ENCODE results near the gene LYPD5. TPM values are rescaled to one million over a fixed set of nuclear protein-coding genes. Genes with fewer than 3 reads are reported as not detected.

LYPD5 gene
- total RNA-seq, 1 experiment from 2014 or later, result 0.87 TPM

GRCh38 chr19:43749152-43749551, 53.1 kb downstream of the LYPD5 start:
- Histone ChIP-seq H3K36me3 (ENCODE audit: control insufficient read depth, insufficient read depth, low read length) (peaks cover 11% of the 10 kb centered on the region), H3K27me3 (ENCODE audit: control insufficient read depth, insufficient read depth, low read length) (no peaks in the 10 kb centered on the region), H3K4me3 (ENCODE audit: low read depth in 2 of 2, low read length in 2 of 2) (no peak overlapping the region), H3K4me1 (ENCODE audit: control insufficient read depth, insufficient read depth, low read length) (peaks cover 6% of the 10 kb centered on the region), H3K27ac (ENCODE audit: low read length) (no peak overlapping the region), H3K9me3 (ENCODE audit: control insufficient read depth, insufficient read depth, low read depth, low read length) (no peaks in the 10 kb centered on the region)
- BruUV-seq (replicated peaks), result no TSS peak
- ATAC-seq (no peak), DNase-seq (ENCODE audit: low read depth, low spot score) (no peak)
- ChIA-PET POLR2A (no interaction called here), CTCF (no interaction called here)
- intact Hi-C loops (cut with micrococcal nuclease; ENCODE audit: unreplicated experiment), result no loop called here
- no peak for TF ChIP-seq SIN3A (IDR thresholded peaks at IDR 0.05; ENCODE audit: borderline replicate concordance, insufficient read depth, low read depth, low read length)
- in situ Hi-C loops (cut with HindIII; ENCODE audit: low pct_unique_long_range_greater_than_20kb, low sequenced_read_pairs), result no loop called here

DNA sequence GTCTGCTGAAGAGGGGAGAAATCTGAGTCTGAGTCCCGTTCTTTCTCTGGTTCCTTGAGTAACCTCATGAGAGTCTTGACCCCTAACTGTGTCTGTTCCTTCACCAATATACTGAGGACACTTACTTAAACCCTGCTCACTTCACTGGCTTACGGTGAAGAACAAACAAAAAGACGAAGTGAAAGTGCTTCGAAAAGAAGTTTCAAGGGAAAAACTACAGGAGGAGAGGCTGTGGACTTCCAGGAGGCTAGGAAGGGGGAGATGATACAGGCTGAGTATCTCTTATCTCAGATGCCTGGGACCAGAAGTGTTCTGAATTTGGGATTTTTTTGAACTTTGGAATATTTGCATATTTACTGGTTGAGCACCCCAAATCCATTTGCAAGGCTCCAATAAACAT, 53.6 kb downstream of the LYPD5 start:
- in situ Hi-C loops (cut with HindIII; ENCODE audit: low pct_unique_long_range_greater_than_20kb, low sequenced_read_pairs) (no loop called here), intact Hi-C loops (cut with micrococcal nuclease; ENCODE audit: unreplicated experiment) (no loop called here)
- no peak for DNase-seq (ENCODE audit: low read depth, low spot score)
- Histone ChIP-seq H3K4me1 (ENCODE audit: control insufficient read depth, insufficient read depth, low read length) (peaks cover 6% of the 10 kb centered on the region), H3K4me3 (ENCODE audit: low read depth in 2 of 2, low read length in 2 of 2) (no peak overlapping the region), H3K36me3 (ENCODE audit: control insufficient read depth, insufficient read depth, low read length) (peaks cover 11% of the 10 kb centered on the region), H3K27me3 (ENCODE audit: control insufficient read depth, insufficient read depth, low read length) (no peaks in the 10 kb centered on the region), H3K27ac (ENCODE audit: low read length) (no peak overlapping the region), H3K9me3 (ENCODE audit: control insufficient read depth, insufficient read depth, low read depth, low read length) (no peaks in the 10 kb centered on the region)
- POLR2A ChIA-PET, result no interaction called here
- CTCF ChIA-PET, result no interaction called here
- no TSS peak for BruUV-seq (replicated peaks)
- TF ChIP-seq, protein P1, sequence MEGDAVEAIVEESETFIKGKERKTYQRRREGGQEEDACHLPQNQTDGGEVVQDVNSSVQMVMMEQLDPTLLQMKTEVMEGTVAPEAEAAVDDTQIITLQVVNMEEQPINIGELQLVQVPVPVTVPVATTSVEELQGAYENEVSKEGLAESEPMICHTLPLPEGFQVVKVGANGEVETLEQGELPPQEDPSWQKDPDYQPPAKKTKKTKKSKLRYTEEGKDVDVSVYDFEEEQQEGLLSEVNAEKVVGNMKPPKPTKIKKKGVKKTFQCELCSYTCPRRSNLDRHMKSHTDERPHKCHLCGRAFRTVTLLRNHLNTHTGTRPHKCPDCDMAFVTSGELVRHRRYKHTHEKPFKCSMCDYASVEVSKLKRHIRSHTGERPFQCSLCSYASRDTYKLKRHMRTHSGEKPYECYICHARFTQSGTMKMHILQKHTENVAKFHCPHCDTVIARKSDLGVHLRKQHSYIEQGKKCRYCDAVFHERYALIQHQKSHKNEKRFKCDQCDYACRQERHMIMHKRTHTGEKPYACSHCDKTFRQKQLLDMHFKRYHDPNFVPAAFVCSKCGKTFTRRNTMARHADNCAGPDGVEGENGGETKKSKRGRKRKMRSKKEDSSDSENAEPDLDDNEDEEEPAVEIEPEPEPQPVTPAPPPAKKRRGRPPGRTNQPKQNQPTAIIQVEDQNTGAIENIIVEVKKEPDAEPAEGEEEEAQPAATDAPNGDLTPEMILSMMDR (IDR thresholded peaks at IDR 0.05), result no peak
- no peak for TF ChIP-seq POLR2AphosphoS5 (IDR thresholded peaks at IDR 0.05; ENCODE audit: low read depth, low read length)
- TF ChIP-seq TCF7L2 (IDR thresholded peaks at IDR 0.05; ENCODE audit: low read depth, low read length), result no peak
- no peak for TF ChIP-seq SIN3A (IDR thresholded peaks at IDR 0.05; ENCODE audit: borderline replicate concordance, insufficient read depth, low read depth, low read length)
- TF ChIP-seq, protein P2, sequence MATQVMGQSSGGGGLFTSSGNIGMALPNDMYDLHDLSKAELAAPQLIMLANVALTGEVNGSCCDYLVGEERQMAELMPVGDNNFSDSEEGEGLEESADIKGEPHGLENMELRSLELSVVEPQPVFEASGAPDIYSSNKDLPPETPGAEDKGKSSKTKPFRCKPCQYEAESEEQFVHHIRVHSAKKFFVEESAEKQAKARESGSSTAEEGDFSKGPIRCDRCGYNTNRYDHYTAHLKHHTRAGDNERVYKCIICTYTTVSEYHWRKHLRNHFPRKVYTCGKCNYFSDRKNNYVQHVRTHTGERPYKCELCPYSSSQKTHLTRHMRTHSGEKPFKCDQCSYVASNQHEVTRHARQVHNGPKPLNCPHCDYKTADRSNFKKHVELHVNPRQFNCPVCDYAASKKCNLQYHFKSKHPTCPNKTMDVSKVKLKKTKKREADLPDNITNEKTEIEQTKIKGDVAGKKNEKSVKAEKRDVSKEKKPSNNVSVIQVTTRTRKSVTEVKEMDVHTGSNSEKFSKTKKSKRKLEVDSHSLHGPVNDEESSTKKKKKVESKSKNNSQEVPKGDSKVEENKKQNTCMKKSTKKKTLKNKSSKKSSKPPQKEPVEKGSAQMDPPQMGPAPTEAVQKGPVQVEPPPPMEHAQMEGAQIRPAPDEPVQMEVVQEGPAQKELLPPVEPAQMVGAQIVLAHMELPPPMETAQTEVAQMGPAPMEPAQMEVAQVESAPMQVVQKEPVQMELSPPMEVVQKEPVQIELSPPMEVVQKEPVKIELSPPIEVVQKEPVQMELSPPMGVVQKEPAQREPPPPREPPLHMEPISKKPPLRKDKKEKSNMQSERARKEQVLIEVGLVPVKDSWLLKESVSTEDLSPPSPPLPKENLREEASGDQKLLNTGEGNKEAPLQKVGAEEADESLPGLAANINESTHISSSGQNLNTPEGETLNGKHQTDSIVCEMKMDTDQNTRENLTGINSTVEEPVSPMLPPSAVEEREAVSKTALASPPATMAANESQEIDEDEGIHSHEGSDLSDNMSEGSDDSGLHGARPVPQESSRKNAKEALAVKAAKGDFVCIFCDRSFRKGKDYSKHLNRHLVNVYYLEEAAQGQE (IDR thresholded peaks at IDR 0.05; ENCODE audit: insufficient read depth in 1 of 2, low read depth in 2 of 2, low read length in 1 of 2), result no peak
- ATAC-seq, result no peak

- Histone ChIP-seq H3K27ac (ENCODE audit: low read length) (no peak overlapping the region), H3K9me3 (ENCODE audit: control insufficient read depth, insufficient read depth, low read depth, low read length) (no peaks in the 10 kb centered on the region), H3K4me1 (ENCODE audit: control insufficient read depth, insufficient read depth, low read length) (peaks cover 4% of the 10 kb centered on the region), H3K4me3 (ENCODE audit: low read depth in 2 of 2, low read length in 2 of 2) (no peak overlapping the region), H3K36me3 (ENCODE audit: control insufficient read depth, insufficient read depth, low read length) (peaks cover 11% of the 10 kb centered on the region), H3K27me3 (ENCODE audit: control insufficient read depth, insufficient read depth, low read length) (no peaks in the 10 kb centered on the region)
- ChIA-PET CTCF (no interaction called here), POLR2A (no interaction called here)
- TF ChIP-seq SIN3A (IDR thresholded peaks at IDR 0.05; ENCODE audit: borderline replicate concordance, insufficient read depth, low read depth, low read length) (no peak), TCF7L2 (IDR thresholded peaks at IDR 0.05; ENCODE audit: low read depth, low read length) (no peak), POLR2AphosphoS5 (IDR thresholded peaks at IDR 0.05; ENCODE audit: low read depth, low read length) (no peak)
- TF ChIP-seq, protein P1 (IDR thresholded peaks at IDR 0.05), result no peak
- TF ChIP-seq, protein P2 (IDR thresholded peaks at IDR 0.05; ENCODE audit: insufficient read depth in 1 of 2, low read depth in 2 of 2, low read length in 1 of 2), result no peak
- intact Hi-C loops (cut with micrococcal nuclease; ENCODE audit: unreplicated experiment), result no loop called here
- no TSS peak for BruUV-seq (replicated peaks)
- in situ Hi-C loops (cut with HindIII; ENCODE audit: low pct_unique_long_range_greater_than_20kb, low sequenced_read_pairs), result no loop called here
- no peak for ATAC-seq
- DNase-seq (ENCODE audit: low read depth, low spot score), result no peak
These were observed 54.0 kb downstream of the LYPD5 start for GRCh38 chr19:43748205-43748594.
